ENCODE measurements around the gene RIMBP2. TPM values are rescaled to one million over a fixed set of nuclear protein-coding genes. Genes with fewer than 3 reads are reported as not detected.

RIMBP2 gene
- polyA plus RNA-seq, 4 donors: 11.6 to 17.8 (median 15.1) TPM

DNA sequence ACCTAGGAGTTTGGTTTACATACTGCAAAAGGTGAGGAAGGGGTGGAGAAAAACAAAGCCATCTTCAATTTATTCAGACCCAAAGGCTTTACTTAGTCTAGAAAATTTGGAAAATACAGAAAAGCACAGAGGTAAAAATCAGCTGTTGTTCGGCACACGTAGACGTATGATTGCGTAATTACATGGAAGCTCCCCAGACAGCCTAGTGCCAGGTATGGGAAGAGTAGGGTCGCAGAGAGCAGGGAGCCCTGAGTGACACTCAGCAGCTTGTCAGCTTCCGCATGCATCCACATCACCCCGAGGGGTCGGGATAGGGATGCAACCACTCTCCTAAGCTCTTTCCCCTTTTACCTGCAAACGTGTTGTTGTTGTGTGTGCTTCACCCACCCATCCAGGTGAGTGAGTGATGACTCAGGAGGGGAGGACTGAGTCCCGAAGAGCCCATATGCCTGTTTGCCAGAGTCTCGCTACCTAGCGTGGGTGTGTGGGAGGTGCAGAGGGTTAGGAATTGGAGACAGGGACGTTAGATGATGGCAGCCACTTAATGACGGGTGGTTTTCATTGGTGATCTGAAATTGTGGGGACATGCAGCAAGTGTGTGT lies 358.3 kb downstream of the RIMBP2 start:
- no peak for DNase-seq (ENCODE audit: low read depth in 4 of 4, low spot score in 3 of 4)

DNA sequence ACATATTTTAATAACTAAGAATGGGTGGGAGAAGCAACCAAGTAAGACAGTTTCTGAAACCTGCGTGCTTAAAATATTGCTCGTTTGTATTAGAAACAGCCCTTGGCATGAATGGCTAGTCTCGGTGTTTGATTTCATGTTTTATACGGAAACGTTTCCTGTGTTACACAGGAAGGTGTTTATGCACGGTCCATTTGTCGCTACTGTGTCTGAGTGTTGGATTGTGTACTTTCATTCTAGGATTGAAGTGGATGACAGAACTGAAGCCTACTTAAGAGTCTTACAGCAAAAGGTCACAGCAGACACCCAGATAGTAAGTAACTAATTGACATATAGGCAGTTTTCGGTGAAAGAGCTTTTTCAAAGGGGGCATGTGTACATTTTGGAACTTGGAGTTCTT lies 358.9 kb downstream of the RIMBP2 start:
- DNase-seq (ENCODE audit: low read depth in 4 of 4, low spot score in 3 of 4): no peak

DNA sequence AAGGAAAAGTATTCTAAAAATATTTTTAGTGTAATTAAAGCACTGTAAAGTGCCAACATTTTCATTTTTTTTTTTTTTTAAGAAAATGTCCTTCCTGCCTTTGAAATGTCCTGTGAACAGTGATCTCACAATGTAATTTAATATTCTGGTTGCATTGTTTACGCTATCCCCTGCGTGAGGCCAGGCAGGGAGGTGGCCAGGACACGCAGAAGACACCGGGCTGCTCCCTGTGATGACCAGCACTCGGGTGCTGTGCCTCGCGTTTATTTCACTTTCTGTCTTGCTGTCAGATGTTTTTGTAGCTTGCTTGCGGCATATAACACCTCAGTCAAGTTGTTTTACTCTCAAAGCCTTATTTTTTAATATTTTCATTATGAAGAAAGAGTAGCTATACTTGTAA lies 359.9 kb downstream of the RIMBP2 start:
- no peak for DNase-seq (ENCODE audit: low read depth in 4 of 4, low spot score in 3 of 4)

DNA sequence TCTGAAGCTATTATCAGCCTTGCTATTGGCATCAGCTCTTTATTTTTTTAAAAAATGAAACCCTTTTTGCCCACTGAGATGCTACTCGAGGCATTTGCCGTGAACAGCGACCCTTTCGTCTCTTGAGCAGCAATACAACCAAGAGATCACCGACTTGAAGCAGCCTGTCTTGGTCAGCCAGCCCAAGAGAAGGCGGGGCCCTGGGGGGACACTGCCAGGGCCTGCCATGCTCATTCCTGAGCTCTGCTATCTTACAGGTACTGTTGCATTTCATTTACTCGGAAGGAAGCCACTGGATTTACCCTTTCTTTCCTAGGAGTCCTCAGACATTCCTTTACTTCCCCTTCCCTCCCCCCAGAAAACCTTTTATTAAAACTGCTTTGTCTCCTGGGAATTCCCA lies 361.7 kb downstream of the RIMBP2 start:
- no peak for DNase-seq (ENCODE audit: low read depth in 4 of 4, low spot score in 3 of 4)

DNA sequence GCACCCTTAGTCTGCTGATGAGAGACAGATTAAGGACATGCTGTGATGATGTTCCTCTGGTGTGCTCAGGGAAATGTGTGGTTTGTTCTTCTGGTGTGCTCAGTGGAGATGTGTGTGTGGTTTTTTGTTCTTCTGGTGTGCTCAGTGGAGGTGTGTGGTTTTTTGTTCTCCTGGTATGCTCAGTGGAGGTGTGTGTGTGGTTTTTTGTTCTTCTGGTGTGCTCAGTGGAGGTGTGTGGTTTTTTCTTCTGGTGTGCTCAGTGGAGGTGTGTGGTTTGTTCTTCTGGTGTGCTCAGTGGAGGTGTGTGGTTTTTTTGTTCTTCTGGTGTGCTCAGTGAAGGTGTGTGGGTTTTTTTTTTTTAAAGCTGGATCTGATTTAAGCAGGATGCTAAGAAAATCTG lies 363.0 kb downstream of the RIMBP2 start:
- no peak for DNase-seq (ENCODE audit: low read depth in 4 of 4, low spot score in 3 of 4)

DNA sequence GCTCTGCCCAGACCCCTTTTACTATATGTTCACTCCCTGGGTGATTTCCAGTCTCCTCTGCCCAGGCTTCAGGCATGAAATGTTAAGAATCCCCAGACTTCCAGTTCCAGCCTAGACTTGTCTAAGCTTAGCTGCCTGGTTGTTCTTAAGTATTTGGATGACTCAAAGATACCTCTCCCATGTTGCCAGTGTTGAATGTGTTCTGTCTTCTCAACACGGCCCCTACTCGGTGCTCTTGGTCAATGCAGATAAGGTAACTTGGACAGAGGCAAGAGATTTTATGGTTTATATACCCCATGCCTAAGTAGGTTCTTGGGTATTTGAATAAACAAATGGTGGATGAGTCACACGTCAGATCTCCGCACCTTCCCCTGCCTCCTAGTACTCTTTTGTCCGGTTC lies 364.8 kb downstream of the RIMBP2 start:
- DNase-seq (ENCODE audit: low read depth in 4 of 4, low spot score in 3 of 4): no peak

DNA sequence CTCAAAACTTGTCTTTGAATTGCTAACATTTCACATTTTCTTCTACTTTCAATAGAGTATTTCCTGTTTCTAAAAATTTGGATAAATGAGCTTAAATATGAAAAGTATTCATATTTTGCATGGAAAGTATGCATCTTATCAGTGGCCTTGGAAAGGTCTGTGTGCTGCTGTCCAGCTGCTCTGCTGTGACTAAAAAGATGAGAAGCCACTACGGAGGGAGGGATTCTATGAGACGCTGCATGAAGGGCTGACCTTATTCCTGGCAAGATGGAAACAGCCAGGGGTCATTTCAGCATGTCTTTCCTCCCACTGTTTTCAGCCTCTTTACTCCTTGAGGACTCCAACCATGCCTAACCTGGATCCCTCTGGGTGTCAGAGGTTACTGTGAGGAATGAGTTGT lies 365.4 kb downstream of the RIMBP2 start:
- DNase-seq (ENCODE audit: low read depth in 4 of 4, low spot score in 3 of 4): no peak

DNA sequence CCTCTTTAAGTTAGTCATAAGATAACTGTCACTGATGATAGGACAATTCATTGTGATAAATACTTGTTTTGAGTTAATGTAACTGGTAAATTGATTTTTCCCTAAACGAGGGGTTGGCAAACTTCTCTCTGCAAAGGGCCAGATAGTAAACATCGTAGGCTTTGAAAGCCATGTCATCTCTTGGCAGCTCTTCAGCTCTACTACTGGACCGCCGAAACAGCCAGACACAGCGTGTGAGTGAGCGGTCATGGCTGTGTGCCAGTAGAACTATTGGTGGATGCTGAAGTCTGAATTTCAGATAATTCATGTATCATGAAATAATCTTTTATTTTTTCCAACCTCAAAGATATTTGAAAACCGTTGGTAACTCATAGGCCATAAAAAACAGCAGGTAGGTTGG lies 368.5 kb downstream of the RIMBP2 start:
- no peak for DNase-seq (ENCODE audit: low read depth in 4 of 4, low spot score in 3 of 4)

Other genes starting within 250 kb of the RIMBP2 start
- 10 to 100 TPM; 20.9 to 32.2 (median 27.4) TPM for gene STX2, start 123.0 kb upstream of the RIMBP2 start, polyA plus RNA-seq (ENCODE audit: insufficient read length in 4 of 4)
- 100 to 1,000 TPM; 620 to 672 (median 635) TPM for gene RAN, start 155.8 kb upstream of the RIMBP2 start, polyA plus RNA-seq (ENCODE audit: insufficient read length in 4 of 4)
- 10 to 100 TPM; 14.9 to 19.3 (median 18.1) TPM for gene ADGRD1, start 237.6 kb upstream of the RIMBP2 start, polyA plus RNA-seq (ENCODE audit: insufficient read length in 4 of 4)